NCI-H1105 (cell line): ENCODE data around the gene MT1X.
A peak's percentile ranks its signal among the peaks of the same experiment; 100 is the strongest.

ENCODE experiments used
- DNase-seq: peaks from one replicate; lab custom pipeline; 2025; lab: John Stamatoyannopoulos, UW

MT1X gene

DNA sequence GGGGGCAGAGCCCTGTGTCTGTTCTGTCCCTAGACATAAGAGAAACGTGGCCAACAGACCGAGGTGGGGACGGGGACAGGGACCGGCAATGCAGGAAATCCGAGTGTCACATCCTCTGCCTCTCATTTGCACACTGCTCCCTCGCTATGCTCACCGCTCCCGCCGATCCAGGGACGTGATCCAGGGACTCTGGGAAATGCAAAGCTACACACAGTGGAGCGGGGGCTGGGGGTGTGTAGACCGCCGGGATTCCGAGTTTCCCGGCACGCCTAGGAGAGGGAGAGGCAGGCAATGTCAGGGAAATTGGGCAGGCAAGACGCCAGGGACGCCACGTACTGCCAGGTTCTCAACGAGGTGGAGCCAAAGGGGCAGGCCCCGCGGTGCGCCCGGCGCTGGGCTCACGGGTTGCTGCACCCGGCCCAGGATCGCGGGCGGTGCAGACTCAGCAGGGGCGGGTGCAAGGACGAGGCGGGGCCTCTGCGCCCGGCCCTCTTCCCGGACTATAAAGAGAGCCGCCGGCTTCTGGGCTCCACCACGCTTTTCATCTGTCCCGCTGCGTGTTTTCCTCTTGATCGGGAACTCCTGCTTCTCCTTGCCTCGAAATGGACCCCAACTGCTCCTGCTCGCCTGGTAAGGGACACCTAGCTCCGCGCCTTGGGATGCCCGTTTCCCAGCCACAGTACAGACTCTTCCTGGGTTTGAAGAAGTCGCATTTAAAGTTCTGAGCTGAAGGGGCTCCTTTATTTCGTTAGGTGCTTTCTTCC, at the start of gene MT1X:
MT1X (plus strand) TSS at position 532 of the 764 bp plus-strand sequence; CDS start at position 603, 71 bp downstream.
- peak; percentile 73 for DNase-seq

DNA sequence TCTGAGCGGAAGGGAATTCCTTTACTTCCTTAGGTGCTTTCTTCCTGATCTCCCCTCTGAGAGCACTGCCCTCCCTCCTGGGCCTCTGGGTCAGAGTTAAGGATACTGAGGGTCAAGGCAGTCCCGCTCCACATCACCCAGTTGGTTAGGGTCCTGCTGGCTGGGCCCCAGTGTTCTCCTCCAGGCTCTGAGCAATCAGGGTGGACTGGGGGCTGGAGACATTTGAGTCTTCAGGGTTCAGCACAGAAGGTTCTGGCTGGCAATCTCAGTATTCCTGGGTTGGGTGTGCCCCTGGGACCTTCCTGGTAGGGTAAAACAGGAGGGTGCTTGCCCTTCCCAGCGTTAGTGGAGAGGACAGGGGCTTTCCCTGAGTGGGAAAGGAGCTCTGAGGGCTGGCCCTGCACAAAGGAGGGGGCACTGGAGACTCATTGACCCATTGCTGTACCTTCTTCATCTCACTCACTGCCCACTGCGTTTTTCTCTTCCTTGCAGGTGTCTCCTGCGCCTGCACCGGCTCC, 49.4 kb upstream of the MT1X start:
- DNase-seq, result no peak

DNA sequence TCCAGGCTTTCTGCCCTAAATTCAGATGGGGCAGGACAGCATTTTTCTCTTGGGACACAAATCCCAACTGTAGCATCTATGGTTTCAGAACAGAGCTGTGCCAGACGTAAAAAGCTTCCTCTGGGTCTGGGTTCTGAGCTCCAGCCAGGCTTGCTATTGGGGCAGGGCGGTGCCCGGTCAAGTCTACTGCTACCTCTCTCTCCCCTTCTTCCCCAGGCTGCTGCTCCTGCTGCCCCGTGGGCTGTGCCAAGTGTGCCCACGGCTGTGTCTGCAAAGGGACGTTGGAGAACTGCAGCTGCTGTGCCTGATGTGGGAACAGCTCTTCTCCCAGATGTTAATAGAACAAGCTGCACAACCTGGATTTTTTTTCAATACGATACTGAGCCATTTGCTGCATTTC, 48.7 kb upstream of the MT1X start:
- DNase-seq, result no peak

DNA sequence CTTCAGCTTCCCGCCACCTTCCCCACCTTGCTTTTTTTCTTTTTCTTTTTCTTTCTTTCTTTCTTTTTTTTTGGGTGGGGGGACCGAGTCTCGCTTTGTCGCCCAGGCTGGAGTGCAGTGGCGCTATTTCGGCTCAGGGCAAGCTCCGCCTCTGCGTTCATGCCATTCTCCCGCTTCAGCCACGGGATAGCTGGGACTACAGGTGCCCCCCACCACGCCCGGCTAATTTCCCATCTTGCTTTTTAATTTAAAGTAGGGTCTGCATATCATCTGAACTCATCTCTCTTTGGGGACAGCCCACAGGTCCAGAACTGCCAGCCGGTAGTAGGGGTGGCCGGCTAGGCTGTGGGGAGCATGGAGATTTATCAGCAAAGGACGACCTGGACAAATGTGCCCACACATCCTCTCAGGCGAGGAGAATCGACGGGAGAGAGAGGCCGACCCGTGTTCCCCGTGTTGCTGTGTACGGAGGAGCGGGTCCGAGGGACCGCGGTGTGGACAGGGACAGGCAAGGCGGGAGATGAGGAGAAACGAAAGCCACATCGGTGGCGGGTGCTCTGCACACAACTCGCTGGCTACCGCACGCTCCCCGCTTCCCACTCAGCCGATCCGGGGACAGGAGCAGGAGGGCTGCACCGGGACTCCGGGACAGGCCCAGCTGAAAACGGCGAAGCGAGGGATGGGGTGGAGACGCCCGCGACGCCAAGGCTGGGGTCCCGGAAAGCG, 47.4 kb upstream of the MT1X start:
- no peak for DNase-seq

DNA sequence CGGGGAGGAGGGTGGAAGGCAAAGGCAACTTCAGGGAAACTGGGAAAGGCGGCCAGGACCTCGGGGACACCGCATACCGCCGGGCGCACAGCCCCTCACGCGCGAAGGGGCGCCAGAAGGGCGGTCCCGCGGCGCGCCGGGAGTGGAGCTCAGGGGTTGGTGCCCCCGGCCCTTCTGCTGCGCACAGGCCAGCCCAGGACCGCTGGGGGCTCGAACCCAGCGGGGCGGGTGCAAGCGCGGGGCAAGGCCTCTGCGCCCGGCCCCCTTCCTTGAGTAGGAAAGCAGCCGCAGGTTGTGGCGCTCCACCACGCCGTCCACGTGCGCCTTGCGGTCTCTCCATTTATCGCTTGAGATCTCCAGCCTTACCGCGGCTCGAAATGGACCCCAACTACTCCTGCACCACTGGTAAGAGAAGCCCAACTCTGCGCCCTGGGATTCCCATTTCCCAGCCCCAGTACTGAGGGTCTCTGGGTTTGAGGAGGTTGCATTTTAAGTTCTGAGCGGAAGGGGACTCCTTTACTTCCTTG, 46.8 kb upstream of the MT1X start:
- DNase-seq, result no peak

DNA sequence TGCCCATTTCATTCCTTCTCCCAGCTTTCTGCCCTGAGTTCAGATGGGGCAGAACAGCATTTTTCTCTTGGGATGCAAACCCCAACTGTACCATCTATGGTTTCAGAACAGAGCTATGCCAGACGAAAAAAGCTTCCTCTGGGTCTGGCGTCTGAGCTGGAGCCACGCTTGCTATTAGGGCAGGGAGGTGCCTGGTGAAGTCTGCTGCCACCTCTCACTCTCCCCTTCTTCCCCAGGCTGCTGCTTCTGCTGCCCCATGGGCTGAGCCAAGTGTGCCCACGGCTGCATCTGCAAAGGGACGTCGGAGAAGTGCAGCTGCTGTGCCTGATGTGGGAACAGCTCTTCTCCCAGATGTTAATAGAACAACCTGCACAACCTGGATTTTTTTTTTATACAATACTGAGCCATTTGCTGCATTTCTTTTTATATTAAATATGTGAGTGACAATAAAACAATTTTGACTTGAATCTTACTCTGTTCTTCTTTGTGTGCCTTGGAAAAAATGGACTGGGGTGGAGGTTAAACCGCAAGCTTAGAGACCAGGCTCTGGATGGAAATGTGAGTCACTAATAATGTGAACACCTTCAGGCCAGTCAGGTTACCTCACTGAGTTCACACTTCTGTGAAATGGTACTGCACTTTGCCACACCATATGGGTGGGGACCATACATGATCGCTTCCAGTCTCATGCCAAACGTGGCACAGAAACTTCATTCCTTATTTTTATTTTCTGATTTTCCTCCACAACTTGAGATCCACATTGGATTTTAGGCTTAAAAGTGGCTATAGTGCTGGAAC, 45.5 kb upstream of the MT1X start:
- no peak for DNase-seq

DNA sequence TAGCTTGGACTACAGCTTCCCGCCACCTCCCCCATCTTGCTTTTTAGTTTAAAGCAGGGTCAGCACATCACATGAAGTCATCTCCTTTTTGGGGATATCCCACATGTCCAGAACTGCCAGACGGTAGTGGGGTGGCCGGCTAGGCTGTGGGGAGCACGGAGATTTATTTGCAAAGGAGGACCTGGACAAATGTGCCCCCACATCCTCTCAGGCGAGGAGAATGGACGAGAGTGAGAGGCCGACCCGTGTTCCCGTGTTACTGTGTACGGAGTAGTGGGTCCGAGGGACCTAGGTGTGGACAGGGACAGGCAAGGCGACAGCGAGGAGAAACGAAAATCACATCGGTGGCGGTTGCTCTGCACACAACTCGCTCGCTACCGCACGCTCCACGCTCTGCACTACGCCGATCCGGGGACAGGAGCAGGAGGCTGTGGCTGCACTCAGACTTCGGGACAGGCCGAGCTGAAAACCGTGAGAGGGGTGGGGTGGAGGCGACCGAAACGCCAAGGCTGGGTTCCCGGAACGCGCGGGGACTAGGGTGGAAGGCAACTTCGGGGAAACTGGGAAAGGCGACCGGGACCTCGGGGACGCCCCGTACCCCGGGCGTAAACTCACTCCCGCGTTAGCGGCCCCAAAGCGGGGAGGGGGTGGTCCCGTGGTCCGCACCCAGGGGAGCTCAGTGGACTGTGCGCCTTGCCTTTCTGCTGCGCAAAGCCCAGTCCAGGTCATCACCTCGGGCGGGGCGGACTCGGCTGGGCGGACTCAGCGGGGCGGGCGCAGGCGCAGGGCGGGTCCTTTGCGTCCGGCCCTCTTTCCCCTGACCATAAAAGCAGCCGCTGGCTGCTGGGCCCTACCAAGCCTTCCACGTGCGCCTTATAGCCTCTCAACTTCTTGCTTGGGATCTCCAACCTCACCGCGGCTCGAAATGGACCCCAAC, 44.2 kb upstream of the MT1X start, which contains the start of gene MT1A:
MT1A (plus strand) TSS at position 853 of the 937 bp plus-strand sequence; CDS start at position 926, 73 bp downstream.
- DNase-seq, result no peak

DNA sequence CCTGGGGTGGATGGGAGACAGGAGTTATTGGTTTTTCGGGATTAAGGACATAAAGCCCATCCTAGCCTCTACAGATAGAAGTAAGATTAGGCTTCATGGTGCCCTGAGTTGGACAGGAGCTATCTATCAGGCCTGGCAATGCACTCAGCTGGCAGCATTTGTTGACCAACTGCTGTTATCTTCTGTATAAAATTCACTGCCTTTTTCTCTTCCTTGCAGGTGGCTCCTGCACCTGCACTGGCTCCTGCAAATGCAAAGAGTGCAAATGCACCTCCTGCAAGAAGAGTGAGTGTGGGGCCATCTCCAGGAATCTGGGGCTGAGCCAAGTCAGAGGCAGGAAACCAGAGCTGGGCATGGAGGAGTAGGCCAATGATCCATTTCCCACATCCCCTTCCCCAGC, 43.2 kb upstream of the MT1X start:
- no peak for DNase-seq

DNA sequence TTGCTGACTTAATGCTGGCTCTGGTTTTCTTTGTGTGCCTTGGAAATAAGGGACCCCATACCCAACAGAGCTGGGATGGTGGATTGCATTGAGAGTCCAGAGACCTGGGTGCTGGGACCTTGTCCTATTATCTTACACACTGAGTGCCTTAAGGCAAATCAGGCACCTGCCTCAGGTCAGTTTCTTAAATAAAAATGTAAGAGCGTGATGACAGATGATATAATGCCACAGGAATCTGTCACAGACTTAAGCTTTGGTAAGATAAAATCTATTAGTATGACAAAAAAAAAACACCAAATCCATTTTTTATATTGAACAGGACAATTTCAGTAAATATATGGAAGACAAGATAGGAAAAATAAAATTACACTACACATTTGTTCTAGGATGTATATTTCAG, 42.2 kb upstream of the MT1X start:
- DNase-seq, result no peak

DNA sequence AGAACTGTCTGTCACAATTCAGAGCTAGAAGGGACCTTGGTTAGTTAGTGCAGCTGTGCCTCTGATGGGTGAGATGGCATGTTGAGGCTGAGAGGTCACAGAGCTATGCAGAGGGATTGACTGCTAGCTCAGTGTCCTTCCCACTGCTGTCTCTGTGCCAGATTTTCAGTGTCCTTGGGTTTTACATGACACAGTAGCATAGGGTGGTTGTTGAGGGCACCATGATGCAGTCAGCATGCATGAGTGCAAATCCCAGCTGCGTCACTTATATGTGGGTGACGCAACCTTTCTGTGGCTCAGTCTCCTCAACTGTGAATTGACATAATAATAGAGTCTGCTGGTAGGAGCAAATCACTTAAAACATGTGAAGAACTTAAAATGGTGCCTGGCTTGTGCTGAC, 41.1 kb upstream of the MT1X start:
- no peak for DNase-seq

DNA sequence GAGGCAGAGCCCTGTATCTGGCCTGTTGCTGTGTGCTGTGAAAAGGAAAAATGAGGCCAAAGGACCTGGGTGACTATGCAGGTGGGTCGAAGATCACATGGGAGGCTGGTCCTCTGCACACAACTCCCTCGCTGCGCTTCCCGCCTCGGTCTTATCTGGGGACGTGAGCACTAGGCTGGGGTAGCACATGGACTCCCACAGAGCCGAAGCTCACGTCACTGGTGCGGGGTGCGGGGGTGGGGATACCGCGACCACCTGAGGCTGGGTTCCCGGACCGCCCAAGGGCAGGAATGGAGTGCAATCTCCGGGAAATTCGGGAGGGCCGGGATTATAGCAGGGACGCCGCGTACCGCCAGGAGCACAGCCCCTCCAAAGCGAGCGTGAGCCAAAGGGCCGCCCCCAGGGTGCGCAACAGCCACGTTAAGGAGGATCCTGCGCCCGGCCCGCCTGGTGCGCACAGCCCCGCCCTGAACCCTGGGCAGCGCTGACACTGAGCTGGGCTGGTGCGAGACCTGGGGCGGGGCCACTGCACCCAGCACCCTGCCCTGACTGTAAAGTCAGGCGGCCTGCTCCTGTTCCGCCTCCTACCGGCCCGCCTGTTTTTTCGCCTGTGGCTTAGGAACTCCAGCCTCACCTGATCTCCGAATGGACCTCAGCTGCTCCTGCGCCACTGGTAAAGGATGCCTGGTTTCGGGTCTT, 39.0 kb upstream of the MT1X start:
- no peak for DNase-seq

DNA sequence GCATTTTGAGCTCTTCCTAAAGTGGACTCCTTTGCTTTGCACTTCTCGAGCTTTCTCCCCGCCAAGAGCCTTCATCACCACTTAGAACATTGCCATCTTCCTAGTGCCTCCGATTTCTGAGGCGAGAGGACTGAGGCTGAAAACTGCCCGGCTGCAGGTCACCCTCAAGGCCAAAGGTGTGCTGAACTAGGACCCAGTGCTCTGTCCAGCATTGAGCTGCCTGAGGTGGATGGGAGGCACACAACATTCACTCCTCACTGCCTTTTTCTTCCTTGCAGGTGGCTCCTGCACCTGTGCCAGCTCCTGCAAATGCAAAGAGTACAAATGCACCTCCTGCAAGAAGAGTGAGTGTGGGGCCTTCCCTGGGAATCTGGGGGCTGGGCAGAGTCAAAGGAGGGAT, 38.4 kb upstream of the MT1X start:
- DNase-seq, result no peak

DNA sequence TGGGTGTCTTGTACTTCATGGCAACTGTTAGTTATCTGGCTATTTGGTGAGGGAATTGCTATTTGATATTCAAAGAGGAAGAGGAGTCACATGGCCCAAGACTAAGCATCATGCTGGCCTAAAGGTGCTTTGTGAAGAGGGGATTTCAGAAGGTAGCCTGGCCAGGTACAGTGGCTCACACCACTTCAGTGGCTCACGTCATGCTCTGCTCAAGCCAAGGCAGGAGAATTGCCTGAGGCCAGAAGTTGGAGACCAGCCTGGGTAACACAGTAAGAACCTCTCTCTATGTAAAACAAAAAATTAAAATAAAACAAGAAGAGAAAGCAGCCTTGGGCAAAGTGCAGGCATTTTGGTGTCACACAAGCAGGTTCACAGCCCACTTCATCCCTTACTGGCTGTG, 37.0 kb upstream of the MT1X start:
- no peak for DNase-seq

DNA sequence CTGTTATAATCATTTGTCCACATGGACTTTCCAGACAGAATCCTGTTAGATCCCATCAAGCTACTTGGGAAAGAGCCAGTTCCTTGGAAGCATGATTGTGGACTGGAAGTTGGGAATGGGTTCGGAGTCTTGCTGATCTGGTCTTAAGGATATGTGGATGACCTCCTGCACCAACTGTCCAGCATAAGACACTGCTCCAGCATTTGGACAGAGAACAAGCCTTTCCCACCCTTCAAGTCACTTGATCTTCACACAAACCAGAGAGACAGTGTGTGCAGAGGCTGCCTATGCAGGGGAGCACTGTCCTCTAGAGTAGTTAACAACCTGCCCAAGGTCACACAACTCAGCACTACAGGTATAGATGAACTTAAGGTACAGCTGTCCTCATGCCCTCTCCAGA, 36.4 kb upstream of the MT1X start:
- no peak for DNase-seq

DNA sequence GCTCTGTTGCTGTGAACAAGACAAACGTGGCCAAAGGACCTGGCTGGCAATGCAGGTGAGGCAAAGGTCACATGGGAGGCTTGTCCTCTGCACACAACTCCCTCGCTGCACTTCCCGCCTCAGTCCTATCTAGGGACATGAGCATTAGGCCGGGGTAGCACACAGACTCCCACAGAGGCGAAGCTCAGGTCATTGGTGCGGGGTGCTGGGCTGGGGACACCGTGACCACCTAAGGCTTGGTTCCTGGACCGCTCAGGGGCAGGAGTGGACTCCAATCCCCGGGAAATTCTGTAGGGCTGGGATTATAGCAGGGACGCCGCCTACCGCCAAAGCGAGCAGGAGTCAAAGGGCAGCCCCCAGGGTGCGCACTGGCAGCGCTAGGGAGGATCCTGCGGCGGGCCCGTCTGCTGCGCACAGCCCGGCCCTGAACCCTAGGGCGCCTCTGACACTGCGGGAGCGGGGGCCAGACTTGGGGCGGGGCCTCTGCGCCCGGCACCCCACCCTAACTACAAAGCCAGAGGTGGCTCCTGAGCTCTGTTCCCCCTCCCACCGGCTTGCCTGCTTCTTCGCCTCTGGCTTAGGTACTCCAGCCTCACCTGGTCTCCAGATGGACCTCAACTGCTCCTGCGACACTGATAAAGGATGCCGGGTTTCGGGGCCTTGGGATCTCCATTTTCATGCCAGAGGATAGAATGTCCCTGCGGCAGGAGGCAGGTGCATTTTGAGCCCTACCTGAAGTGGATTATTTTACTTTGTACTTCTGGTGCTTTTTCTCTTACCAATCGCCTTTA, 34.4 kb upstream of the MT1X start:
- DNase-seq, result no peak

DNA sequence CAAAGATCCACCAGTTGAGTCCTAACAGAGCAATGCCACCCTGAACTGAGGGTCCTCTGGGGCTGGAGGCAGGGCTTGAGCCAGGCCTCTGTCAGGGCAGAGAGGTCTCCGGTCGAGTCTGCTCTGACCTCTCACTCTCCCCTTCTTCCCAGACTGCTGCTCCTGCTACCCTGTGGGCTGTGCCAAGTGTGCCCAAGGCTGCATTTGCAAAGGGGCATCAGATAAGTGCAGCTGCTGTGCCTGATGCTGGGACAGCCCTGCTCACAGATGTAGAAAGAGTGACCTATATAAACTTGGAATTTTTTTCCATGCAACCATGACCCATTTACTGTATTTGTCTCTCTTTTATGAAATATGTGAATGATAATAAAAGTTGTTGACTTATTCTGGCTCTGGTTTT, 33.0 kb upstream of the MT1X start:
- DNase-seq, result no peak

DNA sequence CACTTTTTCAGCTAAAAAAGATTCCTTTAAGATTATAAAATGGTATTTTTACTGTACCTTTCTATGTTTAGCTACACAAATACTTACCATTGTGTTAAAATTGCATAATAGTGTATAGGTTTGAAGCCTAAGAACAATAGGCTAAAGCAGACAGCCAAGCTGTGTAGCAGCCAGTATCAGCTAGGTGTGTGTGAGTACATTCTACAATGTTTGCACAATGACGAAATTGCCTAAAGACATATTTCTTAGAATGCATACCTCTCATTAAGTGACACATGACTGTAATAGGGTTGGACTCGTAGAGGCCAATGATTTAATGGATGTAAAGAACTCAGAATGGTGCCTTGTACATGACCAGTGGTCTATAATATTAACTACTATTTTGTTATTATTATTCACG, 32.5 kb upstream of the MT1X start:
- DNase-seq, result no peak

DNA sequence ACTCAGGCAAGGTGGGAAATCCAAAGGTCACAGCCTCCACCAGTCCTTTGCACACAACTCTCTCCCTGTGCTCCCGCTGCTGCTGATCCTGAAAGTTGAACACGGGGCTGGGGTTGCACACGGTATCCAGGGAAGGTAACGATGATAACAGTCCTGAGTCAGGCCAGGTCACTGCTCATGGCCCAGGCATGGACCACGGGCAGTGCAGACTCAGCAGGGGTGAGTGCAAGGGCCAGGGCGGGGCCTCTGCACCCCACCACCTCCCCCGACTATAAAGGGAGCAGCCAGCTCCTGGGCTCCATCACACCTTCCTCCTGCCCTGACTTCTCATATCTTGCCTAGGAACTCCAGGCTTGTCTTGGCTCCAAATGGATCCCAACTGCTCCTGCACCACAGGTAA, 30.7 kb upstream of the MT1X start, which contains the start of gene MT1B:
MT1B (plus strand) TSS at position 301 of the 400 bp plus-strand sequence; CDS start at position 369, 68 bp downstream.
- DNase-seq, result no peak

DNA sequence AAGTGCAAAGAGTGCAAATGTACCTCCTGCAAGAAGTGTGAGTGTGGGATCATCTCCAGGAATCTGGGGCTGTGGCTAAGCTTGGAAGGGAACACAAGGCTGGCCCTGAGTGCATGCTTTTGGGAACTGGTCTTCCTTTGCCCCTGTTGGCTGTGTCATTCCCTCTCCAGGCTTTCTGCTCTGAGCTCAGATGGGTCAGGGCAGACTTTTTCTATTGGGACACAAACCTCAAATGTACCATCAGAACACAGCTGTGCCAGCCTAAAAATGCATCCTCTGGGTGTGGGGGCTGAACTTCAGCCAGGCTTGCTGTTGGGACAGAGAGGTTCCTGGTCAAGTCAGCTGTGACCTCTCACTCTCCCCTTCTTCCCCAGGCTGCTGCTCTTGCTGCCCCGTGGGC, 29.7 kb upstream of the MT1X start:
- no peak for DNase-seq

DNA sequence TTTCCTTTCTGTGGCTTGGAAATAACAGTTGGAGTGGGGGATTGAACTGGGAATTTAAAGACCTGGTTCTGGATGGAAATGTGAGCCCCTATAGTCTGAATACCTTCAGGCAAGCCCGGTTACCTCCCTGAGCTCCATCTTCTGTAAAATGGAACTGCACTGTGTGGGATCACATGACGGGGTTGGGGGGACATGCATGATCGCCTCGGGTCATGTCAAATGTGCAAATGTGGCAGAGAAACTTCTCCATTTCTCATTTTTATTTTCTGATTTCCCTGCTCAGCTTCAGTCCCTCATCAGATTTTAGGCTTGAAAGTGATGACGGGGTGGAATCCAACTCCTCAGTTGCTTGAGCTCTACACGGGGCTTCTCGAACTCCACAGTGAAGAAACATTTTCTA, 29.1 kb upstream of the MT1X start:
- DNase-seq, result no peak
